Mesothelial cell of epicardium (in vitro differentiated cells): ENCODE data around the gene SLC49A3. TPM values are rescaled to one million over a fixed set of nuclear protein-coding genes. Genes with fewer than 3 reads are reported as not detected.

Experiments used
- DNase-seq, 2 experiments: peaks; one replicate each; pipeline ENCODE4 v3.0.0; 2021; ENCODE audit warnings: low spot score in 2 of 2; ENCODE audit not compliant: unreplicated experiment in 2 of 2
- H3K27ac Mint-ChIP-seq: 2 replicates; pipeline ENCODE4 v1.8.0; 2021; ENCODE audit warnings: mixed read lengths
- H3K27me3 Mint-ChIP-seq: 2 replicates; pipeline ENCODE4 v1.8.0; 2021; ENCODE audit warnings: low read depth, mixed read lengths
- H3K36me3 Mint-ChIP-seq: 2 replicates; pipeline ENCODE4 v1.8.0; 2021; ENCODE audit warnings: mixed read lengths
- H3K4me1 Mint-ChIP-seq: 2 replicates; pipeline ENCODE4 v1.8.0; 2021; ENCODE audit warnings: mixed read lengths
- H3K4me3 Mint-ChIP-seq: 2 replicates; pipeline ENCODE4 v1.8.0; 2021; ENCODE audit warnings: mild to moderate bottlenecking, moderate library complexity, mixed read lengths
- H3K9me3 Mint-ChIP-seq: 2 replicates; pipeline ENCODE4 v1.8.0; 2021; ENCODE audit warnings: mixed read lengths
- total RNA-seq: library from RNA; stranded (reverse); gene quantifications from 3 replicates; pipeline ENCODE4 v1.2.1, GENCODE V29; 2021
- TF ChIP-seq, protein P1 (sequence below): fragments of 200-600 bp; sonication (generic); IDR thresholded peaks from one replicate; pipeline ENCODE4 v1.5.0; 2021; ENCODE audit warnings: antibody characterized with exemption; ENCODE audit not compliant: unreplicated experiment

The SLC49A3 gene
- total RNA-seq, 1 donor from 2014 or later, result 13.4 TPM

DNA sequence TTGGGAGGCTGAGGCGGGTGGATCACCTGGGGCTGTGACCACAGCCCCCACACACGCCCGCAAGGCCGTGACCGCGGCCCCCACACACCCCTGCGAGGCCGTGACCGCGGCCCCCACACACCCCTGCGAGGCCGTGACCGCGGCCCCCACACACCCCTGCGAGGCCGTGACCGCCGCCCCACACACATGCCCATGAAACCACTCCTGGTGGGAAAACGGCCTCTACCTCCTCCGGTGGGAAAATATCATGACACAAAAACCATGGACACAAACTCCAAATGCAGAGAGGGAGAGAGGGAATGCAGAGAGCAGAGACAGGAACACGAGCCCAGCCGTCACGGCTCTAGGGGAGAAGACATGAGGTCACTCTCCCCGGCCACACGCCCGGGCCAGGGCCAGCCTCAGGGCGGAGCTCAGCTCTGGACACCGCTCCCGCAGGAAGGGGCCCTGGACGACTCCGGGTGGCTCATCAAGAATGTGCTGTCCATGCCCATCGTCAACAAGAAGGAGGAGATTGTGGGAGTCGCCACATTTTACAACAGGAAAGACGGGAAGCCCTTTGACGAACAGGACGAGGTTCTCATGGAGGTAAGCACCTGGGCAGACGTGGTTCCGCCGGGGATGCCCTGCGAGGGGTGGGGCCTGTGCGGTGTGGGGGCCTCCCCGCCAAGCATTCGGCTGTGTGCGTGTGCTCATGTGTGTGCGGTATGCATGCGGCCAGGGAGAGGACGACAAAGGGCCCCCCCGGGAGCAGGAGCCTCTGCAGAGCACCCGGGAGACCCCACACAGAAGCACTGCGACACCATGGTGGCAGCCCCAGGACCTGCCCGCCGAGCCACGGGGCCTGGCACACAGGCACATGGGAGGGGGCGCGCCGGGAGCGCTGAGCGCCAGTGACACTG, 32.3 kb downstream of the SLC49A3 start:
- no peak for DNase-seq
- no peak overlapping the region for H3K4me3 Mint-ChIP-seq

DNA sequence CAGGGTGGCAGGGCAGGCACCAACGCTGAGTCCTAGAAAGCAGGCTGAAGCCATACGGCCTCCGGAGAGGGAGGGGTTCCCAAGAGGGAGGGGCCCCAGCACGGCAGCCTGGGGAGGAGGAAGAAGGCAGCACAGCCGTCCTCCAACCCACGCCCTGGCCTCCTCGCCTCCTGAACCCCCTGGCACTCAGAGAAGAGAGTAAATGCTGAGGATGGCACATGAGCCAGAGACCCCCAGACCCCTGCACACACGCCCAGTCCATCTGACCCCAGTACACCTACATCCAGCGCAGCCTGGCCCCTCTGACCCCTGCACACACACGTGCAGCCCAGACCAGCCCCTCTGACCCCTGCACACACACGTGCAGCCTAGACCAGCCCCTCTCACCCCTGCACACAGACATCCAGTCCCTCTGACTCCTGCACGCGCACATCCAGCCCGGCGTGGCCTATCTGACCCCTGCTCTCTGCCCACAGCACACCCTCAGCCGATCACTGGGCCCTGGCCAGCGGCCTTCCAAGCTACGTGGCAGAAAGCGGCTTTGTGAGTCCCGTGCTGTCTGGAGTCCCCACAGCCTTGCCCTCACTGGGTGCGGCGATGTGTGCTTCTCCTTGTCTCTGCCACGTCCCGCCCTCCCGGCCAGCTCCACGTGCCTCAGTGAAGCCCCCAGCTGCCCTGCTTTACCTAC, 33.3 kb downstream of the SLC49A3 start:
- Mint-ChIP-seq H3K27me3 (peaks cover 2% of the 10 kb centered on the region), H3K36me3 (peaks cover 4% of the 10 kb centered on the region), H3K4me3 (no peak overlapping the region), H3K4me1 (peaks cover 4% of the 10 kb centered on the region), H3K9me3 (no peaks in the 10 kb centered on the region), H3K27ac (no peak overlapping the region)
- DNase-seq, result no peak
- TF ChIP-seq, protein P1, sequence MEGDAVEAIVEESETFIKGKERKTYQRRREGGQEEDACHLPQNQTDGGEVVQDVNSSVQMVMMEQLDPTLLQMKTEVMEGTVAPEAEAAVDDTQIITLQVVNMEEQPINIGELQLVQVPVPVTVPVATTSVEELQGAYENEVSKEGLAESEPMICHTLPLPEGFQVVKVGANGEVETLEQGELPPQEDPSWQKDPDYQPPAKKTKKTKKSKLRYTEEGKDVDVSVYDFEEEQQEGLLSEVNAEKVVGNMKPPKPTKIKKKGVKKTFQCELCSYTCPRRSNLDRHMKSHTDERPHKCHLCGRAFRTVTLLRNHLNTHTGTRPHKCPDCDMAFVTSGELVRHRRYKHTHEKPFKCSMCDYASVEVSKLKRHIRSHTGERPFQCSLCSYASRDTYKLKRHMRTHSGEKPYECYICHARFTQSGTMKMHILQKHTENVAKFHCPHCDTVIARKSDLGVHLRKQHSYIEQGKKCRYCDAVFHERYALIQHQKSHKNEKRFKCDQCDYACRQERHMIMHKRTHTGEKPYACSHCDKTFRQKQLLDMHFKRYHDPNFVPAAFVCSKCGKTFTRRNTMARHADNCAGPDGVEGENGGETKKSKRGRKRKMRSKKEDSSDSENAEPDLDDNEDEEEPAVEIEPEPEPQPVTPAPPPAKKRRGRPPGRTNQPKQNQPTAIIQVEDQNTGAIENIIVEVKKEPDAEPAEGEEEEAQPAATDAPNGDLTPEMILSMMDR, result no peak

More for the DNA sequence above, 32.3 kb downstream of the SLC49A3 start:
- Mint-ChIP-seq H3K4me1 (peaks cover 4% of the 10 kb centered on the region), H3K36me3 (peaks cover 9% of the 10 kb centered on the region), H3K27ac (peak overlapping the region; percentile 39), H3K9me3 (no peaks in the 10 kb centered on the region), H3K27me3 (peaks cover 2% of the 10 kb centered on the region)
- TF ChIP-seq, protein P1, result no peak

- H3K36me3 Mint-ChIP-seq, result peaks cover 1% of the 10 kb centered on the region
- H3K4me3 Mint-ChIP-seq, result no peak overlapping the region
- TF ChIP-seq, protein P1, result no peak
- no peak overlapping the region for H3K27ac Mint-ChIP-seq
- peaks cover 4% of the 10 kb centered on the region for H3K4me1 Mint-ChIP-seq
- H3K9me3 Mint-ChIP-seq, result no peaks in the 10 kb centered on the region
- no peak for DNase-seq
- H3K27me3 Mint-ChIP-seq, result peaks cover 2% of the 10 kb centered on the region
These were observed 34.0 kb downstream of the SLC49A3 start for GRCh38 chr4:654871-655463.

DNA sequence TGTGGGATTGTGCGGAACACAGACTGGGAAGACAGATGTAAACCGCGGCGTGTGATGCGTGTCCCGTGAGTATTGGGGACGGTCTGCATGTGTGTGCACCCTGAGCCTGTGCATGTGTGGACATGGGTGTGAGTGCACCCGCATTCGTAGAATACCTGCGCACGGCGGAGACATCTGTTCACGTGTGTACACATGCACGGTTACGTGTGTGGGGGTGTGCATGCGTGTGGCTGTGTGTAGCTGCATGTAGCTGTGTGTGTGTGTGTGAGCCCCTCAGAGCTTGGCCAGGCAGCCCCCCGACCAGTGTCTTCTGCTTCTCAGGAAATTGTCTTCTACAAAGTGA, 34.5 kb downstream of the SLC49A3 start:
- peaks cover 2% of the 10 kb centered on the region for H3K27me3 Mint-ChIP-seq
- TF ChIP-seq, protein P1, result no peak
- H3K9me3 Mint-ChIP-seq, result no peaks in the 10 kb centered on the region
- no peak for DNase-seq
- H3K4me1 Mint-ChIP-seq, result peaks cover 4% of the 10 kb centered on the region
- H3K36me3 Mint-ChIP-seq, result no peaks in the 10 kb centered on the region
- no peak overlapping the region for H3K4me3 Mint-ChIP-seq
- no peak overlapping the region for H3K27ac Mint-ChIP-seq

DNA sequence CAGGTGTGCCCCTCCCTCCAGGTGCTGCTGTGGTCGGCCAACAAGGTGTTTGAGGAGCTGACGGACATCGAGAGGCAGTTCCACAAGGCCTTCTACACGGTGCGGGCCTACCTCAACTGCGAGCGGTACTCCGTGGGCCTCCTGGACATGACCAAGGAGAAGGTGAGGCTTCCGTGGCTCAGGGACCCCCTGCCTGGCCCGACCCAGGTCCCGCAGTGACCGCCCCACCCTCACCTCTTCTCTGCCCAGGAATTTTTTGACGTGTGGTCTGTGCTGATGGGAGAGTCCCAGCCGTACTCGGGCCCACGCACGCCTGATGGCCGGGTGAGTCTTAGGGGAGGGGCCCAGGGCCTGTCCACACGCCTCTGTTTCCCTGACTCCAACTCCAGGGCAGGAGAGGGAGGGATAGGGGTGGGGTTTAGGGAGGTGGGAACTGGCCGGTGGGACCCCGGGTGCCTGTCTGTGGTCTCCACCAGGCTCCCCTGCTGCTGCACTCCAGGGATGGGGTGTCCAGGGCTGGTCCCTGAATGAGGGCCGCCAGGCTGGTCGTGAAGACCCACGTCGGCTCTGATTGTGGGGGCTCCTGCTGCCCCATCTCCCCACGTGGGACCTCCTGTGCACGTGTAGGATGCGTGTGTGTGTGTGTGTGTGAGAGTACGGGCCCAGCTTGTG, 35.0 kb downstream of the SLC49A3 start:
- TF ChIP-seq, protein P1, result no peak
- H3K36me3 Mint-ChIP-seq, result no peaks in the 10 kb centered on the region
- peaks cover 4% of the 10 kb centered on the region for H3K4me1 Mint-ChIP-seq
- no peak overlapping the region for H3K27ac Mint-ChIP-seq
- H3K4me3 Mint-ChIP-seq, result no peak overlapping the region
- no peak for DNase-seq
- no peaks in the 10 kb centered on the region for H3K9me3 Mint-ChIP-seq
- H3K27me3 Mint-ChIP-seq, result peaks cover 2% of the 10 kb centered on the region
